Esophagus mucosa (tissue), 1 donor: ENCODE measurements around the gene RABGAP1L. TPM values are rescaled to one million over a fixed set of nuclear protein-coding genes. Genes with fewer than 3 reads are reported as not detected.
A peak's percentile ranks its signal among the peaks of the same experiment; 100 is the strongest.

Experiments used
- ATAC-seq: fragments of 200-7000 bp; cut with Tn5 transposase; one replicate; pipeline ENCODE4 v1.9.1; 2020
- total RNA-seq: library from RNA; stranded (reverse); gene quantifications from one replicate; pipeline ENCODE4 v1.2.4, GENCODE V29; 2023
- donor health status: DM: yes; HTN: yes; CAD: no.

Gene RABGAP1L
- total RNA-seq, 1 donor from 2014 or later: 25.3 TPM

GRCh38 chr1:174898102-174898797 lies 738.9 kb downstream of the RABGAP1L start:
- no peak for ATAC-seq

- no peak for ATAC-seq
Observed at GRCh38 chr1:174900317-174900716, 741.0 kb downstream of the RABGAP1L start.

GRCh38 chr1:174902531-174903099 lies 743.3 kb downstream of the RABGAP1L start:
- ATAC-seq: no peak

GRCh38 chr1:174911606-174912005 lies 752.3 kb downstream of the RABGAP1L start:
- no peak for ATAC-seq

- ATAC-seq: no peak
Observed at GRCh38 chr1:174912264-174912663, 752.9 kb downstream of the RABGAP1L start.

GRCh38 chr1:174913225-174913903 lies 754.0 kb downstream of the RABGAP1L start:
- ATAC-seq: no peak

GRCh38 chr1:174914991-174915390 lies 755.7 kb downstream of the RABGAP1L start:
- ATAC-seq: no peak

- no peak for ATAC-seq
Observed at GRCh38 chr1:174916846-174917245, 757.5 kb downstream of the RABGAP1L start.

- ATAC-seq: no peak
Observed at GRCh38 chr1:174920093-174920492, 760.8 kb downstream of the RABGAP1L start.

GRCh38 chr1:174922121-174922520 lies 762.8 kb downstream of the RABGAP1L start:
- ATAC-seq: no peak

GRCh38 chr1:174923820-174924219 lies 764.5 kb downstream of the RABGAP1L start:
- no peak for ATAC-seq

- ATAC-seq: no peak
Observed at GRCh38 chr1:174928541-174928940, 769.2 kb downstream of the RABGAP1L start.

GRCh38 chr1:174931214-174931613 lies 771.9 kb downstream of the RABGAP1L start:
- ATAC-seq: no peak

- no peak for ATAC-seq
Observed at GRCh38 chr1:174932587-174932986, 773.3 kb downstream of the RABGAP1L start.

- ATAC-seq: no peak
Observed at GRCh38 chr1:174935961-174936727, 776.8 kb downstream of the RABGAP1L start.

GRCh38 chr1:174938281-174939007 lies 779.1 kb downstream of the RABGAP1L start:
- no peak for ATAC-seq

GRCh38 chr1:174939775-174940545 lies 780.6 kb downstream of the RABGAP1L start:
- ATAC-seq: no peak

- ATAC-seq: no peak
Observed at GRCh38 chr1:174940646-174941175, 781.4 kb downstream of the RABGAP1L start.

GRCh38 chr1:174942547-174943255 lies 783.4 kb downstream of the RABGAP1L start:
- peak; percentile 38 for ATAC-seq

GRCh38 chr1:174946031-174946430 lies 786.7 kb downstream of the RABGAP1L start:
- no peak for ATAC-seq

GRCh38 chr1:174949061-174949460 lies 789.7 kb downstream of the RABGAP1L start:
- ATAC-seq: no peak
